ENCODE data around the gene WDR27. TPM values are rescaled to one million over a fixed set of nuclear protein-coding genes. Genes with fewer than 3 reads are reported as not detected.
"Not testable (repeated sequence)": the region's sequence is repeated elsewhere in the genome, so short reads cannot be mapped to it uniquely, and the experiment has no call there.

Gene WDR27
- total RNA-seq, 1 donor from 2014 or later = 27.2 TPM

- DNase-seq (ENCODE audit: low read depth) = no peak
- no peak for TF ChIP-seq CTCF (conservative IDR thresholded peaks at IDR 0.05; ENCODE audit: low read depth, low read length)
- H3K4me3 ChIP-seq (ENCODE audit: low read depth, low read length) = no peak overlapping the region
These were observed 81.4 kb downstream of the WDR27 start for GRCh38 chr6:169620171-169621130.

DNA sequence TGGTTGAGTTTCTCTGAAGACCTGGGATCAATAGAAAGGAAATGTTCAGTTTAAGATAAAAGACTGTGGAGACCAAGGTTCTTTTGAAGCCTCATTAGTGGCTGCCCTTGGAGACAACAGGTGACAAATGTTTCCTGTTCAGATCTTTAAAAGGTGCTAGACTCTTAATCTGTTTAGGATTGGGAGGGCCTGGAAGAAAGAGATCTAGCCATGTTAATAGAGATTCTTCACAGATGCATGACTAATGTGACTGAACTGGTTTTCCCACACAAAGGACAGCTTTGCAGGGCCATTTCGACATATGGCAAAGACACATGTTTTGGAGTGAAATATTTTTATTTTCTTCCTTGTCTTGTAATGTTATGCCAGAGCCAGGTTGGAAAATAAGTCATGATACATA, 82.2 kb downstream of the WDR27 start:
- no peak for DNase-seq (ENCODE audit: low read depth)
- H3K4me3 ChIP-seq (ENCODE audit: low read depth, low read length) = no peak overlapping the region
- TF ChIP-seq CTCF (conservative IDR thresholded peaks at IDR 0.05; ENCODE audit: low read depth, low read length) = no peak

DNA sequence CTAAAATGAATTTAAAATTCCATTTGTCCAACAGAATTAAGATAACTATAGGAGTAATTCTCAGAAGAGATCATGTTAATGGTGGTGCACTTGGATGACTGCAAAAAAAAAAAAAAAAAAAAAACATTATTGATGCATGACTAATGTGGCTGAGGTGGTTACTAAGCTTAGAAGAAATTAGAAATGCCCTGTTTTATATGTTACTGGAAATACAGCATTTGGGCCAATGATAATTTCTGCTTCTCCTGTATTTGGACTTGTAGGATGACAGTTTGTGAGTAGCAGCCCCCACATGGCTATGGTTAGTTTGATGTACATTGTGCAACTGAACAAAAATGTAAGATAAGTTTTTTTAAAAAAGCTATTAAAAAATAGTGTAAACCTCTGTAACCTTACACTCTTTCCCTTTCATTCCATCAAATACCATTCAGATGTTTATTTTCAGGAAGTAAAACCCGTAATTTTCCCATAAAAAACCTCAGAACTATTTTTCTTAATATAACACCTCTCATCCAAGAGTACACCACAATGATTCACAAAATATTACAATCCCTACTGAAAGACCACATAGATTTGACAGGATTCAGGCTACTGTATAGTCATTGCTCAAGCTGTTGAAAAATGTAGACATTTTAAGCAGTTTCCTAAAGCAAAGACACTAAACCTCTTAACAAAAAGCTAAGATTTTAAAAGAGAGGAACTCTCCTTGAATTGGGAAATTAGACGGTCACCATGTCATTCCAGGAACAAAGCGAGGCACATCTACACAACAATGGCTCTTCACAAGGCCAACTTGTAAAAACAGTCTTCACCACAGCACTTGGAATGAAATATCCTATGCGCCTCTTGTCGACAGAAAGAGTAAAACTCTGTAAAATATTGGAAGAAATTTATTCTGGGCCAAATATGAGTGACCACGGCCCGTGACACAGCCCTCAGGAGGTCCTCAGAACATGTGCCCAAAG, 83.0 kb downstream of the WDR27 start:
- TF ChIP-seq CTCF (conservative IDR thresholded peaks at IDR 0.05; ENCODE audit: low read depth, low read length) = no peak
- DNase-seq (ENCODE audit: low read depth) = no peak
- H3K4me3 ChIP-seq (ENCODE audit: low read depth, low read length) = no peak overlapping the region

DNA sequence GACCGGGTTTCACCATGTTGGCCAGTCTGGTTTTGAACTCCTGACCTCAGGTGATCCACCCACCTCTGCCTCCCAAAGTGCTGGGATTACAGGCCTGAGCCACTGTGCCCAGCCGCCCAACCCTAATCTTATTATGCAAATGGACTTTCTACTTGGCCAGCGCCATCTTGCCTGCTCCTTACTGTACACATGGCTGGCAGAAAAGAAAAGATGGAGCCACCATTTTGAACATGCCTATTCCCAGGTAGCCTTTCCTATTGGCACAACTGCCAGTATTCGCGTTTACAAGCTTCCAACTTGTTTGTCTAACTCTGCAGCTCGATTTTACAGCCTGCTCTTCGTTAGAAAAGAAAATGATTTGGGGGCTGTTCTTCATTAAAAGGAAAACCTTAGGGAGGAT, 84.3 kb downstream of the WDR27 start:
- no peak for DNase-seq (ENCODE audit: low read depth)
- H3K4me3 ChIP-seq (ENCODE audit: low read depth, low read length) = no peak overlapping the region
- TF ChIP-seq CTCF (conservative IDR thresholded peaks at IDR 0.05; ENCODE audit: low read depth, low read length) = no peak

- not testable (repeated sequence) for H3K4me3 ChIP-seq (ENCODE audit: low read depth, low read length); DNase-seq (ENCODE audit: low read depth)
These were observed 93.2 kb downstream of the WDR27 start for GRCh38 chr6:169608609-169609008.

DNA sequence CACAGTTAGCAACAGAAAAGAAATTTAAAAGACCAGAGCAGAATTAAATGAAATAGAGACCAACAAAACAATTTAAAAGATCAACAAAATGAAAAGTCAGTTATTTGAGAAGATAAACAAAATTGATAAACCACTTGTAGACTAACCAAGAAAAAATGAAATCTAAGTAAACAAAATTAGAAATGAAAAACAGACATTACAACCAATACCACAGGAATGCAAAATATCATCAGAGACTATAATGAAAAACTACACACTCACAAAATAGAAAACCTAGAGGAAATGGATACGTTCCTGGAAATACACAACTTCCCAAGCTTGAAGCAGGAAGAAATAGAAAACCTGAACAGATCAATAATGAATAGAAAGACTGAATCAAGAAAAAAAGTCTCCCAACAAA, 97.8 kb downstream of the WDR27 start:
- TF ChIP-seq CTCF (conservative IDR thresholded peaks at IDR 0.05; ENCODE audit: low read depth, low read length) = no peak
- no peak overlapping the region for H3K4me3 ChIP-seq (ENCODE audit: low read depth, low read length)
- DNase-seq (ENCODE audit: low read depth) = no peak

GRCh38 chr6:169601129-169601528, 100.7 kb downstream of the WDR27 start:
- not testable (repeated sequence) for H3K4me3 ChIP-seq (ENCODE audit: low read depth, low read length); DNase-seq (ENCODE audit: low read depth)
